ENCODE results near the gene C16orf78. TPM values are rescaled to one million over a fixed set of nuclear protein-coding genes. Genes with fewer than 3 reads are reported as not detected.

The C16orf78 gene
- total and polyA plus RNA-seq, 2 of the 4 experiments (the other 2 are of a cell fraction), result not detected

GRCh38 chr16:49330562-49331201, 42.9 kb upstream of the C16orf78 start:
- H2BK15ac ChIP-seq (ENCODE audit: low read depth, low read length), result no peak overlapping the region
- no peak overlapping the region for H2BK20ac ChIP-seq (ENCODE audit: low read depth, low read length)
- no peak overlapping the region for H3K27ac ChIP-seq (ENCODE audit: insufficient read depth, low read length)
- BruUV-seq (replicated peaks), result no TSS peak
- no peak overlapping the region for H4K8ac ChIP-seq (ENCODE audit: low read depth in 2 of 2, low read length in 2 of 2)
- ChIA-PET CTCF (no interaction called here), POLR2A (ENCODE audit: unreplicated experiment) (no interaction called here)
- no peak overlapping the region for H2AFZ ChIP-seq (replicated peaks; ENCODE audit: low read length, poor library complexity)
- H4K5ac ChIP-seq (ENCODE audit: low read depth, low read length), result no peak overlapping the region
- no peak overlapping the region for H3K23ac ChIP-seq (ENCODE audit: low read depth, low read length)
- ATAC-seq (ENCODE audit: low read depth), result no peak
- H4K91ac ChIP-seq (ENCODE audit: insufficient read depth, low read depth, low read length), result no peak overlapping the region
- WGBS, 2 experiments (ENCODE audit: extremely low coverage in 2 of 2, insufficient read length in 1 of 2), result 0% methylated on average over 1 of the region's 9 CpGs; no CpG with 5 or more reads in 1 of the 2 experiments
- dilution Hi-C loops (cut with HindIII; ENCODE audit: low sequenced_read_pairs, unreplicated experiment), result no loop called here
- H2AK9ac ChIP-seq (replicated peaks; ENCODE audit: low read depth, low read length, poor library complexity), result no peak overlapping the region
- no peak overlapping the region for H3K4ac ChIP-seq (ENCODE audit: low read depth, low read length)
- TF ChIP-seq RCOR1 (IDR thresholded peaks at IDR 0.05; ENCODE audit: insufficient replicate concordance, low read length) (no peak), FOS (IDR thresholded peaks at IDR 0.05; ENCODE audit: low read depth, low read length) (no peak), CHD1 (IDR thresholded peaks at IDR 0.05; ENCODE audit: low read depth, low read length) (no peak), MAZ (IDR thresholded peaks at IDR 0.05; ENCODE audit: borderline replicate concordance, low read depth, low read length) (no peak), MAFK (IDR thresholded peaks at IDR 0.05; ENCODE audit: low read depth, low read length) (no peak), CEBPB (IDR thresholded peaks at IDR 0.05; ENCODE audit: low read depth, low read length) (no peak), CTCF (conservative IDR thresholded peaks at IDR 0.05; ENCODE audit: low read depth, low read length) (no peak), BHLHE40 (IDR thresholded peaks at IDR 0.05; ENCODE audit: low read depth, low read length) (no peak), POLR2A (IDR thresholded peaks at IDR 0.05; ENCODE audit: low read depth, low read length) (no peak), NFE2L2 (IDR thresholded peaks at IDR 0.05; ENCODE audit: low read depth, low read length) (no peak), SMC3 (IDR thresholded peaks at IDR 0.05; ENCODE audit: low read depth, low read length) (no peak), RFX5 (IDR thresholded peaks at IDR 0.05; ENCODE audit: low read depth, low read length) (no peak)
- H3K4me3 ChIP-seq (ENCODE audit: insufficient read depth, low read depth, low read length), result no peak overlapping the region
- no peaks in the 10 kb centered on the region for H3K9me1 ChIP-seq (ENCODE audit: insufficient read depth, low read length)
- H3K4me1 ChIP-seq (ENCODE audit: control insufficient read depth, insufficient read depth, low read length), result no peaks in the 10 kb centered on the region
- H4K20me1 ChIP-seq (ENCODE audit: insufficient read depth, low read length), result no peaks in the 10 kb centered on the region
- H3K56ac ChIP-seq (ENCODE audit: extremely low read depth, insufficient read depth, low read length), result no peak overlapping the region
- H3K9me3 ChIP-seq (ENCODE audit: control insufficient read depth, insufficient read depth, low read length), result no peaks in the 10 kb centered on the region
- no peaks in the 10 kb centered on the region for H3K36me3 ChIP-seq (ENCODE audit: control insufficient read depth, insufficient read depth, low read length)
- no peak overlapping the region for H2BK120ac ChIP-seq (ENCODE audit: low read depth, low read length)
- H2AK5ac ChIP-seq (ENCODE audit: low read depth, low read length), result no peak overlapping the region
- no peak for DNase-seq
- H3K18ac ChIP-seq (ENCODE audit: low read depth, low read length), result no peak overlapping the region
- H3K79me1 ChIP-seq (ENCODE audit: low read depth in 1 of 2, low read length in 2 of 2), result no peaks in the 10 kb centered on the region
- H3K9ac ChIP-seq (ENCODE audit: low read depth, low read length), result no peak overlapping the region
- in situ Hi-C loops (cut with MboI; ENCODE audit: low sequenced_read_pairs), result no loop called here
- H3K14ac ChIP-seq (replicated peaks; ENCODE audit: low read depth, low read length), result no peak overlapping the region
- no peaks in the 10 kb centered on the region for H3K27me3 ChIP-seq (ENCODE audit: control insufficient read depth, insufficient read depth, low read length)
- intact Hi-C loops (cut with micrococcal nuclease), result no loop called here
- H3K4me2 ChIP-seq (ENCODE audit: low read depth, low read length), result no peak overlapping the region
- no peak overlapping the region for H2BK5ac ChIP-seq (ENCODE audit: low read depth, low read length, poor library complexity, severe bottlenecking)
